Measurements from ENCODE around the gene FBN1. TPM values are rescaled to one million over a fixed set of nuclear protein-coding genes. Genes with fewer than 3 reads are reported as not detected.
A peak's percentile ranks its signal among the peaks of the same experiment; 100 is the strongest.

Gene FBN1
- total RNA-seq, 1 donor: 1,556 TPM

- Histone ChIP-seq H3K27me3 (ENCODE audit: insufficient read depth, low read length) (no peaks in the 10 kb centered on the region), H4K20me1 (ENCODE audit: insufficient read depth, low read length) (no peaks in the 10 kb centered on the region), H3K9me3 (ENCODE audit: low read depth, low read length) (no peaks in the 10 kb centered on the region), H3K79me2 (ENCODE audit: insufficient read depth, low read length) (no peaks in the 10 kb centered on the region), H3K4me1 (ENCODE audit: insufficient read depth, low read length) (peaks cover 34% of the 10 kb centered on the region), H3K36me3 (ENCODE audit: insufficient read depth, low read length) (peaks cover 61% of the 10 kb centered on the region), H3K4me3 (ENCODE audit: insufficient read depth, low read length) (no peak overlapping the region), H3K4me2 (ENCODE audit: insufficient read depth, low read length) (no peak overlapping the region), H3K27ac (ENCODE audit: low read depth, low read length) (peak overlapping the region; percentile 6), H2AFZ (ENCODE audit: low read length) (no peak overlapping the region)
- DNase-seq (ENCODE audit: insufficient read length, low spot score, missing footprints): no peak
- TF ChIP-seq, protein P1, sequence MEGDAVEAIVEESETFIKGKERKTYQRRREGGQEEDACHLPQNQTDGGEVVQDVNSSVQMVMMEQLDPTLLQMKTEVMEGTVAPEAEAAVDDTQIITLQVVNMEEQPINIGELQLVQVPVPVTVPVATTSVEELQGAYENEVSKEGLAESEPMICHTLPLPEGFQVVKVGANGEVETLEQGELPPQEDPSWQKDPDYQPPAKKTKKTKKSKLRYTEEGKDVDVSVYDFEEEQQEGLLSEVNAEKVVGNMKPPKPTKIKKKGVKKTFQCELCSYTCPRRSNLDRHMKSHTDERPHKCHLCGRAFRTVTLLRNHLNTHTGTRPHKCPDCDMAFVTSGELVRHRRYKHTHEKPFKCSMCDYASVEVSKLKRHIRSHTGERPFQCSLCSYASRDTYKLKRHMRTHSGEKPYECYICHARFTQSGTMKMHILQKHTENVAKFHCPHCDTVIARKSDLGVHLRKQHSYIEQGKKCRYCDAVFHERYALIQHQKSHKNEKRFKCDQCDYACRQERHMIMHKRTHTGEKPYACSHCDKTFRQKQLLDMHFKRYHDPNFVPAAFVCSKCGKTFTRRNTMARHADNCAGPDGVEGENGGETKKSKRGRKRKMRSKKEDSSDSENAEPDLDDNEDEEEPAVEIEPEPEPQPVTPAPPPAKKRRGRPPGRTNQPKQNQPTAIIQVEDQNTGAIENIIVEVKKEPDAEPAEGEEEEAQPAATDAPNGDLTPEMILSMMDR (IDR thresholded peaks at IDR 0.05; ENCODE audit: extremely low read depth, low read depth, low read length): no peak
Measured at GRCh38 chr15:48409623-48410022, 235.9 kb downstream of the FBN1 start.

DNA sequence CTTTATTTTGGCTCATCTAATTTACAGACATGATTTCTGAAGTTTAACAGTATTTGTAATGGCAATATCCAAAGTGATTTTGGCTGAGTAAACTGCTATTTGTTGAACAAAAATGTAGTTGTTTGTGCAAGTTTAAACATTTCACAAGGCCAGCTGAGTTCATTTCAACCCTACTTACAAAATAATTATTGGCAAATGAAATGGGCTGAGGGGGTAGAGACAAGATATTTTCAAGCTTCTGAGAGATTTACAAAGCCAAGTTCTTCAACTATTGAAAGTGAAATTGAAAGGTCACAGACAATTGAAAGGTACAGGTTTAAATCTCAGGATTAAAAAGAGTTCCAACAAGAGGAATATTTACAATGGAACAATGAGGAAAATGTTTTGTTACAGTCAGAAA lies 237.2 kb downstream of the FBN1 start:
- Histone ChIP-seq H3K4me2 (ENCODE audit: insufficient read depth, low read length) (no peak overlapping the region), H3K9me3 (ENCODE audit: low read depth, low read length) (no peaks in the 10 kb centered on the region), H2AFZ (ENCODE audit: low read length) (no peak overlapping the region), H3K27ac (ENCODE audit: low read depth, low read length) (no peak overlapping the region), H3K4me1 (ENCODE audit: insufficient read depth, low read length) (peaks cover 22% of the 10 kb centered on the region), H3K27me3 (ENCODE audit: insufficient read depth, low read length) (no peaks in the 10 kb centered on the region), H3K36me3 (ENCODE audit: insufficient read depth, low read length) (peaks cover 61% of the 10 kb centered on the region), H3K4me3 (ENCODE audit: insufficient read depth, low read length) (no peak overlapping the region), H4K20me1 (ENCODE audit: insufficient read depth, low read length) (no peaks in the 10 kb centered on the region), H3K79me2 (ENCODE audit: insufficient read depth, low read length) (no peaks in the 10 kb centered on the region)
- TF ChIP-seq, protein P1 (IDR thresholded peaks at IDR 0.05; ENCODE audit: extremely low read depth, low read depth, low read length): no peak
- DNase-seq (ENCODE audit: insufficient read length, low spot score, missing footprints): no peak

- TF ChIP-seq, protein P1 (IDR thresholded peaks at IDR 0.05; ENCODE audit: extremely low read depth, low read depth, low read length): no peak
- Histone ChIP-seq H3K36me3 (ENCODE audit: insufficient read depth, low read length) (peaks cover 56% of the 10 kb centered on the region), H3K27ac (ENCODE audit: low read depth, low read length) (no peak overlapping the region), H2AFZ (ENCODE audit: low read length) (no peak overlapping the region), H3K79me2 (ENCODE audit: insufficient read depth, low read length) (no peaks in the 10 kb centered on the region), H3K4me1 (ENCODE audit: insufficient read depth, low read length) (peaks cover 15% of the 10 kb centered on the region), H4K20me1 (ENCODE audit: insufficient read depth, low read length) (no peaks in the 10 kb centered on the region), H3K9me3 (ENCODE audit: low read depth, low read length) (no peaks in the 10 kb centered on the region), H3K4me3 (ENCODE audit: insufficient read depth, low read length) (no peak overlapping the region), H3K27me3 (ENCODE audit: insufficient read depth, low read length) (no peaks in the 10 kb centered on the region), H3K4me2 (ENCODE audit: insufficient read depth, low read length) (no peak overlapping the region)
- no peak for DNase-seq (ENCODE audit: insufficient read length, low spot score, missing footprints)
Measured at GRCh38 chr15:48407646-48408045, 237.9 kb downstream of the FBN1 start.

GRCh38 chr15:48406911-48407310 lies 238.6 kb downstream of the FBN1 start:
- Histone ChIP-seq H3K4me2 (ENCODE audit: insufficient read depth, low read length) (no peak overlapping the region), H3K9me3 (ENCODE audit: low read depth, low read length) (no peaks in the 10 kb centered on the region), H3K4me3 (ENCODE audit: insufficient read depth, low read length) (no peak overlapping the region), H4K20me1 (ENCODE audit: insufficient read depth, low read length) (no peaks in the 10 kb centered on the region), H3K4me1 (ENCODE audit: insufficient read depth, low read length) (peaks cover 8% of the 10 kb centered on the region), H3K27me3 (ENCODE audit: insufficient read depth, low read length) (no peaks in the 10 kb centered on the region), H3K36me3 (ENCODE audit: insufficient read depth, low read length) (peaks cover 49% of the 10 kb centered on the region), H3K27ac (ENCODE audit: low read depth, low read length) (no peak overlapping the region), H3K79me2 (ENCODE audit: insufficient read depth, low read length) (no peaks in the 10 kb centered on the region), H2AFZ (ENCODE audit: low read length) (no peak overlapping the region)
- TF ChIP-seq, protein P1 (IDR thresholded peaks at IDR 0.05; ENCODE audit: extremely low read depth, low read depth, low read length): peak; percentile 35
- DNase-seq (ENCODE audit: insufficient read length, low spot score, missing footprints): no peak
